HG02938 (cell line): Measurements from ENCODE around the gene AKR1C3.
"Not testable (repeated sequence)": the region's sequence is repeated elsewhere in the genome, so short reads cannot be mapped to it uniquely, and the experiment has no call there.

ENCODE experiments used
- ATAC-seq: cut with Tn5 transposase; IDR thresholded peaks from one replicate; pipeline ENCODE4 v1.9.1; 2021; ENCODE audit warnings: mild to moderate bottlenecking, moderate library complexity; ENCODE audit not compliant: unreplicated experiment

The AKR1C3 gene

GRCh38 chr10:5088703-5089261 lies 5.4 kb upstream of the AKR1C3 start:
- no peak for ATAC-seq

DNA sequence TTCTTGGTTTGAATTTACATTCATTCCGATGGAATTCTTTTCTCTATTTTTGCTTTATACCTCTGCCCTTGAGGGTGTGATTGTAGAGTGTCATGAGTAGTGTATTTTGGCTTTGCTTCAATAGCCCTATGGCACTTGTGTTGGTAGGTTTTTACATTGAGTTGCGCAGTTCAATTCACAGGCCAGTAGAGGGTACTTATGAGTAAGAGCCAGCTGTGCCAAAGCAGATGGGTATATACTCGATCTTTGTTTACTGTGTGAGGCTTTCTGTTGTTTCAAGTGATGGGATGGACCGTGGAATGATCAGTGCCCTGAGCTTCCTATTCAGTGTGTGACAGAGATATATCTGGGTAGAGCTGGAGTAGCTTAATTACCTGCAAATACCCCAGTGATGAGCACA lies 4.3 kb upstream of the AKR1C3 start:
- no peak for ATAC-seq

DNA sequence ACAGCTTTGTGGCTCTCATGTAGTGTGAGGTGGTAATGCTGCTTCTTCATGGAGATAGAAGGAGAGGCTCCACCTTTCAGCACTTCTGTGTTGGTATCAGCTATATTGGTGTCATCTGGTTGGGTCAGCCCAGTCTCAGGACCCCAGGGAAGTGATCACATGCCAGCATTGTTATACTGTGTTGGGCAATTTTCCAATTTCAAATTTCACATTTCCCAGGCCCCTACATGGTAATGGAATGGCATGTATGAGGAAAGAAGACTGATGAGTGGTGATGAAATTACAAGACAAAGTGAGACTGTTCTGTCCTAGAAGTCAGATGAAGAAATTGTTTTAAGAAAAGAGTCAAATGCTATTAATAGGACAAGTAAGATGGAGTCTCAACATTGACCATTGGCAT lies 3.7 kb upstream of the AKR1C3 start:
- ATAC-seq, result no peak

- ATAC-seq, result no peak
Measured at GRCh38 chr10:5091196-5091595, 3.0 kb upstream of the AKR1C3 start.

DNA sequence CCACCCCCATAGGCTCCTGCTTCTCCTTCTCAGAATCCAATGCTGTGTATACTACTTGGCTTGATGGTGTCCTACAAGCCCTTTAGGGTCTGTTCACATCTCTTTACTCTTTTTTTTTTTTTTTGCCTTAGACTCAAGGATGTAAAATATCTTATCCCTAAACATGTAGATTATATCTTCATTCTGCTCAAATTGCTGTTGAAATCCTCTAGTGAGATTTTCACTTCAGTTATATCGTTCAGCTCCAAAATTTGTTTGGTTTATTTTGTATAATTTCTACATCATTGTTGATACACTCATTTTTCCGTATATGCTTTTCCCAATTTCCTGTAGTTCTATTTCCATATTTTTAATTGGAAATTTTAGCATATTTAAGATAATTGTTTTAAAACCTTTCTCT lies 1.8 kb upstream of the AKR1C3 start:
- no peak for ATAC-seq

- ATAC-seq, result no peak
Measured at GRCh38 chr10:5092848-5093790, 1.1 kb upstream of the AKR1C3 start.

DNA sequence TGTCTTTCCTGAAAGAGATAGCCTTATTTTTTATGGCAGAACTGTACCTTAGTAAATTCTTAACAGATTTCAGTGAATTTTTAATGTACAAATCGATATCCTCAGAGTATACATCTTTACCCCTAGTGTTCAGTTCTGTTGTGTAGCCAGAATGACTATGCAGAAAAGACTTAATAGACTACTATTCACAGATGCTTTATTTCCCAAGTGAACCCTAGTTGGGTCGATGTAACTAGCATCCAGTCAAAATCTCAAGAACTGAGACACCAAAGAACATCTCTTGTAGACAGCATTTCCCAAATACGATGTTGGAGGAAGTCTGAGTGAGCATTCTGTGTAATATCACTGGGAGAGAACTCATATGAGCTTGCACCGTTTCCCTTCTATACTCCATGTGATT lies 1.5 kb downstream of the AKR1C3 start:
- no peak for ATAC-seq

- ATAC-seq, result no peak
Measured at GRCh38 chr10:5096108-5096507, 1.9 kb downstream of the AKR1C3 start.

GRCh38 chr10:5102479-5102878 lies 8.3 kb downstream of the AKR1C3 start:
- not testable (repeated sequence) for ATAC-seq

DNA sequence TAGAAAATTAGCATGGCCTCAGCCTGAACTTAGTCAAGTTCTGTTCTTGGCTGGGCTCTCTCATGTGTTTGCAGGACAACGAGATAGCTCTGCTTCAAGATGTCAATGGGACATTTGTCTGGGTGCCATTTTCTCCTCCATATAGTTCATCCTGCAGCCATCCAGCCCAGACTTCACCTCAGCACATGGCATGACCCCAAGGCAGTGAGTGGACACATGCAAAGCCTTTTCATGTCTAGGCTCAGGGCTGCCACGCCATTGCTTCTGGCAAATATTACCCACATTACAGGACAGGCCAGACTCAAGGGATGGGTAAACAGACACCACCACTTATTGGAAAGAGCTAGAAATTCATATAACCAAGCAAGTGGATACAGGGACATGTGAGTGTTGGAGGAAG lies 9.3 kb downstream of the AKR1C3 start:
- no peak for ATAC-seq

DNA sequence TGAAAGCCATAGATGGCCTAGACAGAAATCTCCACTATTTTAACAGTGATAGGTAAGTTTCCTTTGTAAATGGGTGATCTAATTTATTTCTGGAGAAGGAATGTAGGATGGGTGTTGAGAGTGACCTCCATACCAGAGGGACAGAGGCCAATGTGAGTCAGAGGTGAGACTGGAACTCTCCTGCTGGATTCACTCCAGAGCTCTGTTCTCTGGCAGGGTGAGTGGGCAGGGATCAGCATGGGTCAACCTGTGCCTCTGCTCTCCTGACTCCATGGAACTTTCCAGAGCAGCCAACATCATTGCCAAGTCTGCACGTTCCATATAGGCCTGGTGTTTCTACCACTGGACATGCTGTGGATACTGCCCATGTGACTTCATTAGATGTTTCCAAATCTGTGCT lies 11.4 kb downstream of the AKR1C3 start:
- ATAC-seq, result no peak

GRCh38 chr10:5106553-5106952 lies 12.3 kb downstream of the AKR1C3 start:
- no peak for ATAC-seq

DNA sequence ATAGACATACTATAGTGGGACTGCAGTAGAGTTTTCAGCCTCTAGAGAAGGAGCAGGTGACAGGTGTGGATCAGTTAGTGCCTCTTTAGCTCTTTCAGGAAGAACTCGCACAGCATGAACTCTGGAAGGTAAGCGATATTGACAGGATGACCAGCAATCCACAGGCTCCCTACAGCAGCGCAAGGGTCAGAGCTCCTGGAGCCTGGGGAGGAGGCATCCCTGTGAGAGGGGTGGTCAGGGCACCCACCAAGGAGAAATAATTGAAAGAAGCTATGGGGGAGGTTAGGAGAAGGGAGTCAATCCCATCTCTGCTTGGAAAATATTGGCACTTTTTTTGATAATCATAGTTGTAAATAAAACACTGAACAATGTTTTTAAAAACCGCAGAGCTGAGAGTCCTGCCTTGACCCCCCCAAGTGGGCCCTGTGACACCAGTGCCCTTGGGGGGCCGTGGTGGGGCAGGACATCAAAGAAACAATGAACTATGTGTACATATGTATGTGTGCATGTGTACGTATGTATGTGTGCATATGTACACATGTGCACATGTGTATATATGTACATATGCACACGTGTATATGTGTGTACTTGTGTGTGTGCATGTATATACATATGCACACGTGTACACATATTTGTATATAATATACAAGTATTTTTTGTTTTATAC lies 13.8 kb downstream of the AKR1C3 start:
- no peak for ATAC-seq

DNA sequence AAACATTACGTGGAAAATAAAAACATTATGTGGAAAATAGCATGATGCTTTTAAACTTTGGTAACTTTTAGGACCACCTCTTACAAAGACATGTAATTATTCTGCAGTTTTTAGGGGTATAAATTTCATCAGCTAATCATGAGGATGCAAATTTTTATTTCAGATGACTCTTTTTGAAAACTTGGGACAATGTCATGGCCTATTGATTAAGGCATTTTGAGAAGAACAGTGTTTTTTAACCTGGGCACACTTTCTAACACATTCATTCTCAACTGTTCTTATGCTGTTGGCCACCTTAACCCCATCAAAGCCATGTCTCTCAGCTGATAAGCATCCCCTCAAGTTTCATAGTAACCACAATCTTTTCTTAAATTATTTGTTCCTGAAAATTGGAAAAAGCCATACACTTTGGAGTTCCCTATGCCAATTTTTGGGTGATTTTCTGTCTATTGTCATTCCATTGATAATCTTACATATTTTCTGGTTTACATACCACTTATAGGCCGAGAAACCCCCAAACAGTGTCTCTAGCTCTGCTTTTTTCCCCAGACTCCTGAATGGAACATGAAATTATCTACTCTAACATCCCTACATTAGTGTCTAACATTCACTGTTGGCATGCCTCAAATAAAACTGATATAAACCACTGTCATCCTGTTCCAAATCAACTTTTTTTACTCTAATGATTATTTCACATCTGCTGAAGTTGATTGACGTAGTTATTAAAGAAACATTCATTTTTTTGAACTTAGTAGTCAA lies 14.6 kb downstream of the AKR1C3 start:
- no peak for ATAC-seq

GRCh38 chr10:5109861-5110260 lies 15.6 kb downstream of the AKR1C3 start:
- ATAC-seq, result not testable (repeated sequence)

GRCh38 chr10:5116621-5117020 lies 22.4 kb downstream of the AKR1C3 start:
- ATAC-seq, result no peak

- ATAC-seq, result no peak
Measured at GRCh38 chr10:5117026-5117425, 22.8 kb downstream of the AKR1C3 start.

- not testable (repeated sequence) for ATAC-seq
Measured at GRCh38 chr10:5119997-5120396, 25.8 kb downstream of the AKR1C3 start.

DNA sequence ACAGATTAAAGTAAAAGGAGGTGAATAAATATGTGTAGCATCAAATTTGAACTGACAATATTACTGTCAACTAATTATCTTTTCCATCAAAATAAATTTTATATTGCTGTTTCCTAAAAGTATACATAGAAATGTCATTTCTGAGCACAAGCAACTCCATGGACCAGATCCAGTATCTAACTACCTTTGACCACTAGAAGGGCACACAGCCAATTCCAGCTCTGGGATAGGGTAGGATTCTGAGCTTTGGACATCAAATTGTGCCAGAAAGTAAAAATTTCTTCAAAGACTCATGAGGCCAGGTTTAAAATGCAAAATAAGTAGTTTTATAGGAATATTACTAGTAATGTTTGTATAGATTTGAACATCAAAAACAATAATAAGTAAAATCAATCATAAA lies 29.7 kb downstream of the AKR1C3 start:
- no peak for ATAC-seq

DNA sequence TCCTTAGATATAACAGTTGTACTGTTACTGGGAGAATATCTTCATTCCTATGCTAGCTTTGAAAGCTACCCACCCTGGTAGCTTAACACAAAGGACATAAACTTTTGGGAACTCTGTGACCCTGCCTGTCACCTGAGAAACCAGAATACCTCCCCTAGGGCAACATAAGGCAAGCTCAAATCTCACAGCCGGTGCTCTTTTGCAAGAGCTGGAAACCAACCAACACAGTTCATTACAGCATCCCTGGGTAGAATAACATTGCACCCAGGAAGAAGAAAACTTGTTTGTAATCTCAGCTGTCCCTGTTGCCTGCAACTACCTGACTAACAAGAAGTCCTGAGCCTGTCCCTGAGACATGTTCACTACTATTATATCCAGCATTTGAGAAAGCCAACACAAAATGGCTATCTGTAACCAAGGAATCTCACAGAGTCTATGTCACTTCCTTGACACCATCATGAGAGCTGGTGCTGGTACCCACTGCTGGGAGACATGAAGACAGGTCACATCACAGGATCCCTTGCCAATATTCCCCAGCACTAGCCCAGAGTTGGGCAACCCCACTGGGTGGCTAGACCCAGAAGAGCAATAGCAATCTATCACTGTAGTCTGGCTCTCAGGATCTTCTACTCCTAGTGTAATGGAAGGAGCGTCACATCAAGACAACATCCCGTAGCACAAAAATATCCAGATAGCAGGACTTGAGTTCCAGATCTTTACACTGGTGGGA lies 31.3 kb downstream of the AKR1C3 start:
- no peak for ATAC-seq

GRCh38 chr10:5135581-5135980 lies 41.4 kb downstream of the AKR1C3 start:
- ATAC-seq, result no peak
